Activated naive CD4-positive, alpha-beta T cell (primary cell): ENCODE measurements around the gene CERT1.
"Not testable (repeated sequence)": the region's sequence is repeated elsewhere in the genome, so short reads cannot be mapped to it uniquely, and the experiment has no call there.

Experiments
- DNase-seq, 4 experiments: peaks; one replicate each; lab custom pipeline; 2025; lab: John Stamatoyannopoulos, UW

The CERT1 gene

GRCh38 chr5:75522542-75522941 is 11.1 kb upstream of the CERT1 start:
- DNase-seq: no peak

DNA sequence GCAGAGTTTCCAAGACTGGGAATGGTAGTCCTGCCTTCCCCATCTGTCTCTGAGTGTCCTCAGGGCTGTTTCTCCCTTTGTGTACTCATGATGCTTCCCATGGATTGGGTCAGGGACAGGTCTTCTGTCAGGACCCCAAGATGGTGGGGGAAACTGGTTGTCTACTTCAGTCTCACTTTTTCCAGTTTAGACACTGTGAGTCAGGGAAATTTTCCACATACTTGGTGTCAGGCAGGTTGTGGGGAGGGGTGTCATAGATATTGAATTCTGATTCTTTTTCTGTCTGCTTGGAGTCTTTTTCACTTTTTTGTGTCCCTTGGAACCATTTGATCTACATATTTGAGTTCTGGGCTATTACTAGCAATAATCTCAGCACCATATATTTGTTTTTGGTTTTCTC is 10.6 kb upstream of the CERT1 start:
- no peak for DNase-seq

GRCh38 chr5:75521195-75521594 is 9.8 kb upstream of the CERT1 start:
- no peak for DNase-seq

DNA sequence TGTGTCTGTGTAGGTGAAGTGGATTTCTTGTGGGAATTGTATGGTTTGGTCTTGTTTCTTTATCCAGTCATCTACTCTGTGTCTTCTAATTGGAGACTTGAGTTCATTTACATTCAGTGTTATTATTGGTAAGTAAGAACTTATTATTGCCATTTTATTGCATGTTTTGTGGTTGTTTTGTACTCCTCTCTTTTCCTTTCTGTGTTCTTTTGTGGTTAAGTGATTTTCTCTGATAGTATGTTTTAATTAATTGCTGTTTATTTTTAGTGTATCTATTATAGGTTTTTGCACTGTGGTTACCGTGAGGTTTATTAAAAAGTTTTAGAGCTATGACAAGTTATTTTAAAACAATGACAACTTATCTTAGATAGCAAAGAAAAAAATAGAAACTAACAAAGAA is 8.3 kb upstream of the CERT1 start:
- DNase-seq: no peak

DNA sequence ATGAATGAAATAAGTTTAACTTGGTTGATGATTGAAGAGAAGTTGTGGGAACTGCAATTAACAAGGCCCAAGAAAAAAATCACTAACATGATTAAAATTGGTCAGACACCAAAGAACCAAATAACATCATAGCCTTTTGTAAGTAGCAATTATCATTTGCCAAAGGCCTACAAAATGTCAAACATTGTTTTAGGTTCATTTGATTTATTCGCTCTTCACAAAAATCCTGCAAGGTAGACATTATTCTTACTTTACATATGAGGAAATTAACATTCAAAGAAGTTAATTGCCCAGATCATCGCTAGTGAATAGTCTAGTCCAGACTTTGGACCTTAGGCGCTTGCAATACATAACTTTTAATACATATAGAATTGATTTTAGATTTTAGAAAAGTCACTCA is 2.9 kb upstream of the CERT1 start:
- DNase-seq: no peak

GRCh38 chr5:75513841-75514240 is 2.4 kb upstream of the CERT1 start:
- no peak for DNase-seq

DNA sequence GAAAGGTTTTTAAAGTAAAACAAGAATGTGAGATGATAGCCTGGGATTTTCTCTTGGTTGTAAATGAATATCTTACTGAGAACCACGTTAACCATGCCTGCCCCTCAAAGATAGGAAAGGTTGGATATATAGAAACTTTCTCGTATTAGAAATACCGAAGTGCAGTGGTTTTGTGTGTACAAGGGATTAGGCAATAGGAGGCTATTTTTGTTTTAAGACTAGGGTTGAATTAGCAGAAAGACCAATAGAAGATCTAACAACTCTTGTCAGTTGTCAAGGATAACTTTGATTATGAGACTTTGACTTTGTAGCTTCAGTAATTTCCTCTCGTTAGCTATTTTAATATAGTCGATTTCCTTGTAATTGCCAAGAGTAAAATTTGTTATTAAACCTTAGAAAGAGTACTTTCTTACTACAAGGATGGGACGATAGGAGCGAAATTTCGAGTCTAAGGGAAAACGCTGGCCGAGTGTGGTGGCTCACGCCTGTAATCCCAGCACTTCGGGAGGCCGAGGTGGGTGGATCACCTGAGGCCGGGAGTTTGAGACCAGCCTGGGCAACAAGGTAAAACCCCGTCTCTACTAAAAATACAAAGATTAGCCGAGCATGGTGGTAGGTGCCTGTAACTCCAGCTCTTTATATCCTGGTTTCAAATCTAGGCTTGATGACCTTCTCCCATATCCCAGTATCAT is 1.1 kb upstream of the CERT1 start:
- no peak for DNase-seq

- DNase-seq: peak in 3 of 4 experiments; percentile 13 to 54 (median 36)
Measured at GRCh38 chr5:75510836-75511434, 494 bp downstream of the CERT1 start.

- no peak for DNase-seq
Measured at GRCh38 chr5:75510417-75510835, 1.0 kb downstream of the CERT1 start.

DNA sequence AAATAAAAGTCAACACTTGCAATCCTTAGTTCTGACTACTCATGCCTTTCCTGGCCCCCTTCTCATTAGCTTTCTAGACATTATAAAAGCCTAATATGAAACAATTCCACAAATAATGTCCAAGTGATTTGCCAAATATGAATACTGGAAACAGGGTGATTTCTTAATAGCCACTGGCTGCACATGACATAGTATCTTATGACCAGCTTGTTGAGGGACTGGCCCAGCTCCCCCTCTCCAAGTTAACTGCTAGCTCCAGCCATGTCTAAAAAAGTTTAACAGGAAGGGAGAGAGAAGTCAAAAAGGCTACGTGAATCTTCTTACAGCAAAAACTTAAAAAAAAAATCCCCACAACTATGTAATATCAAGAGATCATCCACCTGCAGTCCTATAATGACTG is 1.5 kb downstream of the CERT1 start:
- no peak for DNase-seq

DNA sequence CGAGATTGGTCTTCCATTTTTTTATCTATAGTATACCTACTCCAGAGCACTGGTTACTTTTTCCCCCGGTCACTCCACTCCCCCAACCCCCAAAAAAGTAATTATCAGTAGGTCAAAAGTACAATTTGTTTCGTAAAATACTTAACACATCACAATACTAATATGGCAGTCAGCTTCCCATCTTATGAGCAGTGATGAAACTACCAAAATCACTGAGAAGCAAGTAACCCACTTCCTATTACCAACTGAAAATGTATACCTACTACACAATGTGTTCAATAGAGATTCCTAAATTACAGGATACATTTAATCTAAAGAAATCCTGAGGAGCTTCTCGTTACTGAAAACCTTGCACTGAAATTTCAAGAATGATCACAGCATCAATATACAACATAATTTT is 1.9 kb downstream of the CERT1 start:
- no peak for DNase-seq

DNA sequence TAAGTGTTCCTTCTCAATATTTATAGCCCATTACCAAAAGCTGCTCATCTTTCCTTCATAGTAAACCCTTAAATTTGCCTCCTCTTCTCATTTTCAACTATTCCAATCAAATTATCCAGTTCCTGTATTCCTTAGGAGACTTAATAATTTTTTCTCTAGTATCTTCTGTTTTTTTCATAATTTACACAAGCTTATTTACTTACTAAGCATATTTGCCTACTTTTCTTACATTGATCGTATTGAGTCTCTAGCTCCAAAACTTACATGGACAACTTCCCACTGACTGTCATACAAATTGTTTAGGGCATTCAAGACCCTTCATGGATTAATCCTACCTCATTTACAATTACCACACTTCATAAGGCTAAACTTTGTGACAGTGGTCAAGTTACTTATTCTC is 3.6 kb downstream of the CERT1 start:
- no peak for DNase-seq

- DNase-seq: not testable (repeated sequence)
Measured at GRCh38 chr5:75505112-75505511, 6.3 kb downstream of the CERT1 start.

GRCh38 chr5:75498875-75499274 is 12.6 kb downstream of the CERT1 start:
- not testable (repeated sequence) for DNase-seq

DNA sequence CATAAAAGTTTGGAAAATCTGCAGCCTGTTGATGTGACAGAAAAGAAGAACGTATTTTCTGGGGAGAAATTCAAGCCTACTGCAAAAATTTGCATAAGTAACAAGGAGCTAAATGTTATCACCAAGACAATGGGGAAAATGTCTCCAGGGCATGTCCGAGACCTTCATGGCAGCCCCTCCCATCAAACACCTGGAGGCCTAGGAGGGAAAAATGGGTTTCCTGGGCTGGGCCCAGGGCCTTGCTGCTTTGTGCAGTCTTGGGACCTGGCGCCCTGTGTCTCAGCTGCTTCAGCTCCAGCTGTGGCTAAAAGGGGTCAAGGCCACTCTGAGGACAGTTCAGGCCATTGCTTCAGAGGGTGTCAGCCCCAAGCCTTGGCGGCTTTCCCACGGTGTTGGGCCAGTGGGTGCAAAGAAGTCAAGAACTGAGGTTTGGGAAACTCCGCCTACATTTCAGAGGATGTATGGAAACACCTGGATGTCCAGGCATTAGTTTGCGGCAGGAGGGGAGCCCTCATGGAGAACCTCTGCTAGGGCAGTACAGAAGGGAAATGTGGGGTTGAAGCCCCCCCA is 13.1 kb downstream of the CERT1 start:
- no peak for DNase-seq

DNA sequence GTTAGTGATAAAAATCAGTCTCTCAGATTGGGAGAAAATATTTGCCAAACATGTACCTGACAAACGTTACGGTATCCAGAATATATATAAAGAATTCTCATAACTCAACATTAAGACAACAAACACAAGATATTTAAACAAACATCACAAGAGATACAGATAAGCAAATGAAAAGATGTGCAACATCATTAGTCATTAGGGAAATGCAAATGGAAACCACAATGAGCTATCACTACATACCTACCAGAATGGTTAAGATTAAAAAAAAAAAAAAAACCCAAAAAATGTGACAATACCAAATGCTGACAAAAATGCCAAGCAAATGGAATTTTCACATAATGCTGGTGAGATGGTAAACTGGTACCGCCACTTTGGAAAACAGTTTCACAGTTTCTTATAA is 15.4 kb downstream of the CERT1 start:
- no peak for DNase-seq

GRCh38 chr5:75491621-75492020 is 19.8 kb downstream of the CERT1 start:
- DNase-seq: no peak

- not testable (repeated sequence) for DNase-seq
Measured at GRCh38 chr5:75489847-75490246, 21.6 kb downstream of the CERT1 start.

GRCh38 chr5:75484605-75485004 is 26.8 kb downstream of the CERT1 start:
- no peak for DNase-seq

GRCh38 chr5:75482482-75482881 is 28.9 kb downstream of the CERT1 start:
- no peak for DNase-seq

DNA sequence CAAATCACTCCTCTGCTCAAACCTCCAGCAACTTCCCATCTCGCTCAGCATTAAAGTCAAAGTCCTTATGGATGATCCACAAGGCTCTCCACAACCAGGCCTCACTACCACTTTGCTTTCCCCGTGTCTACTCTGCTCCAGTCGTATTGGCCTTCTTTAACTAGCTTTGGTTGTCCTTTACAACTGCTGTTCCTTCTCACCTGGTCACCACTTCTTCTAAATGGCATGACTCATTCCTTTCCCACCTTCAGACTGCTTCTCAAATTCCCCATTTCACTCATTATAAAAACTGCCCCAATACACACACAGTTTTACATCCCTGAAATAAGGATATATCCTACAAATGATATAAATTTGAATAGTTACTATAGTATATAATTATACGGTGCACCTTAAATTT is 30.4 kb downstream of the CERT1 start:
- no peak for DNase-seq

DNA sequence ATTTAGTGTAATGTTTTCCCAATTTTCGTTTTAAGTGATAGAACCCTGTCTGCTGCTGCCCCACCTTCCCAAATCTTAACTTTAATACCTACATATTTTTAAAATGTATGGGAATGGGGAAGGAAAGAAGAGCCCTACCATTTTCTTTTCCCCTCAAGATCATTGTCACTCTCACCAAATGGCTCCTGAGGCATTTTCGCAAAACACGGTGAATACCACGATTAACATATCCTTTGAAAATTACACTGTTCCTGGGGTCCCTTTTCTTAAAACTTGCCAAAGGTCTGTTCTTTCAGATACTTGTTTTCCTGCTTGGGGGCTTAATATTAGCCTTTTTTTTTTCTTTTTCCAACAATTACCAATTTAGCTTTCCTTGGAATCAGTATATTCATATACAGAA is 36.1 kb downstream of the CERT1 start:
- DNase-seq: no peak

- no peak for DNase-seq
Measured at GRCh38 chr5:75473463-75473862, 38.0 kb downstream of the CERT1 start.

DNA sequence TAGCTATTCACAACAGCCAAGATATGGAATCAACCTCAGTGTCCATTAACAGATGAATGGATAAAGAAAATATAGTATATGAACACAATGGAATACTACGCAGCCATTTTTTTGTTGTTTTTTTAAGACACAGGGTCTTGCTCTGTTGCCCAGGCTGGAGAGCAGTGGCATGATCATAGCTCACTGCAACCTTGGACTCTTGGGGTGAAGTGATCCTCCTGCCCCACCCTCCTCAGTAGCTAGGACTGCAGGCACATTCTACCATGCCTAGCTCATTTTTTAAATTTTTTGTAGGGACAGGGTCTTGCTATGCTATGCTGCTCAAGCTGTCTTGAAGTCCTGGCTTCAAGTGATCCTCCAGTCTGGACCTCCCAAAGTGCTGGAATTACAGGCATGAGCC is 38.5 kb downstream of the CERT1 start:
- DNase-seq: no peak
